Measurements from ENCODE around the gene RALGAPA2.

The RALGAPA2 gene

DNA sequence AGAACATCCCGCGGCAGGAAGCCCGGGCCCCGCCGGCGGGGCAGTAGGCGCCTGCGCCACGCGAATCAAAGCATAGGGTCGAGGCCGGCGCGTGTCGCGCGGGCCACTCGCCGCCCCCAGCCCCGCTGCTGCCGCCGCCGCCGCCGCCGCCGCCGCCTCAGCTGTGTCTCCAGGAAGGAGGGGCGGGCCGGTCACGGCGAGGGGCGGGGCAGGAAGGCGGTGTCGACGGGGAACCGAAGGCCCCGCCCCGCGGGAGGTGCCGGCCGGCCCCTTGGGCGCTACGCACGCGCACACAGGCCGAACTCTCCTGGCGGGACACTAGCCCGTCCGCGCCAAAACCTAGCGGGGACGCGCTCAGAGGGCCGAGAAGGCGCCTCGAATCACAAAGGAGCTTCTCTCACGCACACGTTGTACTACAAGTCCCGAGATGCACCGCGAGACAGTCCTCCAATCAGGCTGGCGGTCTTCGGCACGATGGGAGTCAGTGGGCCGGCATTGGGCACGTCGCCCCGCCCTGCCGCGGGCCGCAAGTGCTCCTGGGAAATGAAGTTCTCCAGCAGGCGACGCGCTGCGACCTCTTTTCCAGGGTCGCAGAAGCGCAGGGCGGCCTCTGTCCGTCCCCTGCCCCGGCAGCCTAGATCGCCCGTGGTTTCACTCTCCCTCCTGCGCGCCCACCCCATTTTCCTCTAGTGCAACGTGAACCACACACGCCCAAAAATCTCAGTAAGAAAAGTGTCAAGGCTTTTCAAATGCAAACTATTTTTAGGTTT is at the start of gene RALGAPA2:
TSS of gene RALGAPA2 (minus strand) at position 171 of the 770 bp plus-strand sequence. CDS start at position 7, 164 bp downstream.
- TF ChIP-seq, protein P1, sequence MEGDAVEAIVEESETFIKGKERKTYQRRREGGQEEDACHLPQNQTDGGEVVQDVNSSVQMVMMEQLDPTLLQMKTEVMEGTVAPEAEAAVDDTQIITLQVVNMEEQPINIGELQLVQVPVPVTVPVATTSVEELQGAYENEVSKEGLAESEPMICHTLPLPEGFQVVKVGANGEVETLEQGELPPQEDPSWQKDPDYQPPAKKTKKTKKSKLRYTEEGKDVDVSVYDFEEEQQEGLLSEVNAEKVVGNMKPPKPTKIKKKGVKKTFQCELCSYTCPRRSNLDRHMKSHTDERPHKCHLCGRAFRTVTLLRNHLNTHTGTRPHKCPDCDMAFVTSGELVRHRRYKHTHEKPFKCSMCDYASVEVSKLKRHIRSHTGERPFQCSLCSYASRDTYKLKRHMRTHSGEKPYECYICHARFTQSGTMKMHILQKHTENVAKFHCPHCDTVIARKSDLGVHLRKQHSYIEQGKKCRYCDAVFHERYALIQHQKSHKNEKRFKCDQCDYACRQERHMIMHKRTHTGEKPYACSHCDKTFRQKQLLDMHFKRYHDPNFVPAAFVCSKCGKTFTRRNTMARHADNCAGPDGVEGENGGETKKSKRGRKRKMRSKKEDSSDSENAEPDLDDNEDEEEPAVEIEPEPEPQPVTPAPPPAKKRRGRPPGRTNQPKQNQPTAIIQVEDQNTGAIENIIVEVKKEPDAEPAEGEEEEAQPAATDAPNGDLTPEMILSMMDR (IDR thresholded peaks at IDR 0.05): no peak
- Mint-ChIP-seq H3K27me3 (ENCODE audit: low read depth, poor library complexity) (no peaks in the 10 kb centered on the region), H3K4me1 (peaks cover 26% of the 10 kb centered on the region)

DNA sequence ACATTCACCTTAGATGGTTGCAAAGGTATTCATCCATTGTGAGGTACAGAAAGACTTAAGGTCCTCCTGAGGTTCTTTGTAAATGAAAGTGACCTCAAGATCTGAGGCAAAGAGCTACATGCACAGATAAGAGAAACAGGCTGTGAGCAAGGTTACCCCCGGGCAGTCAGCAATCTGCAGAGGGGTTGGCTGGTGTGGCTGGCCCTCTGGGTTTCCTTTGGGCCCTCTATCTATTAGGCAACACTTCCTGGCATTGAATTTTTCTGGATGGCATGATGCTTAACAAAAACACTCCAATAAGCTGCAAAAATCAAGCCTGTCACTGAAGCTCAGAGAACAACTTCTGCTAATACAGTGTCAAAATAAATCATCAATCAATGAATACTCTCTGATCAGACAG is 48.9 kb upstream of the RALGAPA2 start:
- DNase-seq: no peak
- no peak overlapping the region for H3K27ac Mint-ChIP-seq

More for the DNA sequence above, at the start of gene RALGAPA2:
- H3K9me3 Mint-ChIP-seq: no peaks in the 10 kb centered on the region
- DNase-seq: peak; percentile 99
- H3K4me3 Mint-ChIP-seq: peak within 1 kb of the TSS; percentile 92
- H3K27ac Mint-ChIP-seq: peak within 1 kb of the TSS; percentile 72
- H3K36me3 Mint-ChIP-seq (ENCODE audit: low read depth): peaks cover 5% of the 10 kb centered on the region

DNA sequence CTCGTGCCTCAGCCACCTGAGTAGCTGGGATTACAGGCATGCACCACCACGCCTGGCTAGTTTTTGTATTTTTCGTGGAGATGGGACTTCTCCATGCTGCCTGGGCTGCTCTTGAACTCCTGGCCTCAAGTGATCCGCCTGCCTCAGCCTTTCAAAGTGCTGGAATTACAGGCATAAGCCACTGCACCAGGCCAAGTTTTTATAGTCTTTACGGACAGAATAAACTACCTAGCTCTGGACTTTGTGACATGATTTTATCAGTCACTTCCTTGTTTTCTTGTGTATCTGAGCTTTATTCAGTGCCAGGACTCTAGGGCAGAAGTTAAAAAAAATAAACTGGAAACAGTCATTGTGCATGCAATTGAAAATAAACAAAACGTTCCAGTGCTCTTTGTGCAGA is 46.7 kb upstream of the RALGAPA2 start:
- Mint-ChIP-seq H3K9me3 (no peaks in the 10 kb centered on the region), H3K36me3 (ENCODE audit: low read depth) (no peaks in the 10 kb centered on the region), H3K27me3 (ENCODE audit: low read depth, poor library complexity) (peaks cover 8% of the 10 kb centered on the region), H3K27ac (no peak overlapping the region), H3K4me3 (no peak overlapping the region), H3K4me1 (no peaks in the 10 kb centered on the region)
- TF ChIP-seq, protein P1 (IDR thresholded peaks at IDR 0.05): no peak
- no peak for DNase-seq

More for the DNA sequence above, 48.9 kb upstream of the RALGAPA2 start:
- no peaks in the 10 kb centered on the region for H3K9me3 Mint-ChIP-seq
- no peaks in the 10 kb centered on the region for H3K36me3 Mint-ChIP-seq (ENCODE audit: low read depth)
- peaks cover 5% of the 10 kb centered on the region for H3K4me1 Mint-ChIP-seq
- TF ChIP-seq, protein P1 (IDR thresholded peaks at IDR 0.05): no peak
- H3K27me3 Mint-ChIP-seq (ENCODE audit: low read depth, poor library complexity): peaks cover 6% of the 10 kb centered on the region
- H3K4me3 Mint-ChIP-seq: no peak overlapping the region

DNA sequence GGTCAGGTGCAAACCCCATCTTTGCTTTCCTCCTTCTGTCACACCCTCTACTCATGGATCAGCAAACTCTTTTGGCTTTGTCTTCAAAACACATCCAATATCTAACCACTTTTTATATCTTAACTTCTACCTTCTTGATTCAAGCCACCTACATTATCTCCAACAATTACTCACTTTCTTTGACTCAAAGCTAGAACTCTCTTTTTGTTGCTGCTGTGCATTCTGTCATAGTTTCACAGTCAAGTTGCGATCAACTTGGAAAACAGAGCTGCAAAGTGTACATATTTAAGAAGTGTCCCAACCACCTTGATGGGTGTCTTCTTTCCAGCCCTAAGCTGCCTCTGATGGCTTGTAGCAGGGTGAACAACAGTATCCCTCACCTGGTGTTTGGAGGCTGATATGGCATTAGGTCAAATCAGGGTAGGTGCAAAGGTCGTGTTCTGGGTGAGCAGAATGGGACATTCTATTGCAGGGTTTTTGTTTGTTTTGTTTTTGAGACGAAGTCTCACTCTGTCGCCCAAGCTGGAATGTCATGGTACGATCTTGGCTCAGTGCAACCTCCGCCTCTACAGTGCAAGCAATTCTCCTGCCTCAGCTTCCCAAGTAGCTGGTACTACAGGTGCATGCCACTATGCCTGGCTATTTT is 43.4 kb upstream of the RALGAPA2 start:
- H3K36me3 Mint-ChIP-seq (ENCODE audit: low read depth): no peaks in the 10 kb centered on the region

DNA sequence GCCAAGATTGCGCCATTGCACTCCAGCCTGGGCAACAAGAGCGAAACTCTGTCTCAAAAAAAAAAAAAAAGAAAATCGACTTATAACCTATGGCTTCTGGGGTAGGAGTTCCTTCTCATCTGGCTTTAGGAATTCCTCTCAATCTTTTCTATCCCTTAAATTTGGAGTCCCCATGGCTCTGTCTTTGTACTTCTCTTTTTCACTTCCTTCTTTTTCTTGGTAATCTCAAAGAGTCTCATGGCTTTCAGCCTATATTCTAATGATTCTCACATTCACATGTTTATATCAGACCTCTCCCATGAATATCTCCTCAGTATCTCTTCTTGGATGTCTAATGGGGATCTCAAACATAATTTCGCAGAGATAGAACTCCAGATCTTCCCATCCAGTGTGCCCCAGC is 42.8 kb upstream of the RALGAPA2 start:
- no peak overlapping the region for H3K27ac Mint-ChIP-seq
- no peak overlapping the region for H3K4me3 Mint-ChIP-seq
- TF ChIP-seq, protein P1 (IDR thresholded peaks at IDR 0.05): no peak
- no peaks in the 10 kb centered on the region for H3K4me1 Mint-ChIP-seq
- H3K9me3 Mint-ChIP-seq: no peaks in the 10 kb centered on the region
- peaks cover 13% of the 10 kb centered on the region for H3K27me3 Mint-ChIP-seq (ENCODE audit: low read depth, poor library complexity)
- H3K36me3 Mint-ChIP-seq (ENCODE audit: low read depth): no peaks in the 10 kb centered on the region
- no peak for DNase-seq

More for the DNA sequence above, 43.4 kb upstream of the RALGAPA2 start:
- H3K9me3 Mint-ChIP-seq: no peaks in the 10 kb centered on the region
- no peak overlapping the region for H3K4me3 Mint-ChIP-seq
- DNase-seq: no peak
- H3K27me3 Mint-ChIP-seq (ENCODE audit: low read depth, poor library complexity): peaks cover 13% of the 10 kb centered on the region
- no peak overlapping the region for H3K27ac Mint-ChIP-seq
- TF ChIP-seq, protein P1 (IDR thresholded peaks at IDR 0.05): no peak
- H3K4me1 Mint-ChIP-seq: no peaks in the 10 kb centered on the region

All from nephron progenitor cell (in vitro differentiated cells).